Thoracic aorta (tissue), 2 donors: ENCODE measurements around the gene BANF2. TPM values are rescaled to one million over a fixed set of nuclear protein-coding genes. Genes with fewer than 3 reads are reported as not detected.

ENCODE experiments used
- ATAC-seq: fragments of 150-250 bp; one replicate; pipeline ENCODE4 v1.8.0; 2017; ENCODE audit warnings: low read depth; ENCODE audit not compliant: insufficient number of reproducible peaks, low FRiP score
- DNase-seq: peaks from one replicate; pipeline ENCODE4 v3.0.0-alpha.2; 2020; ENCODE audit warnings: low spot score
- H3K27ac ChIP-seq, 2 donors: fragments of 200-600 bp; sonication (generic); 1 replicate in 1 of 2; 2 replicates in 1 of 2; pipeline ENCODE4 v1.5.1; 2016; ENCODE audit warnings: mild to moderate bottlenecking in 2 of 2, moderate library complexity in 2 of 2
- H3K27me3 ChIP-seq: fragments of 200-600 bp; sonication (generic); replicated peaks from 2 replicates; pipeline ENCODE4 v1.6.0; 2016; ENCODE audit warnings: mild to moderate bottlenecking; ENCODE audit not compliant: insufficient read depth
- H3K36me3 ChIP-seq: fragments of 200-600 bp; sonication (generic); one replicate; pipeline ENCODE4 v1.5.1; 2016
- H3K4me1 ChIP-seq, 2 donors: fragments of 200-600 bp; sonication (generic); 1 replicate in 1 of 2; 2 replicates in 1 of 2; pipeline versions ENCODE4 v1.5.1 to v1.6.0; 2016; ENCODE audit warnings: low read depth in 2 of 2, mild to moderate bottlenecking in 1 of 2; ENCODE audit not compliant: control insufficient read depth in 1 of 2
- H3K4me3 ChIP-seq: fragments of 200-600 bp; sonication (generic); 2 replicates; pipeline ENCODE4 v1.5.1; 2016; ENCODE audit warnings: mild to moderate bottlenecking
- H3K9me3 ChIP-seq: fragments of 200-600 bp; sonication (generic); 2 replicates; pipeline ENCODE4 v1.5.1; 2016
- CTCF ChIP-seq: fragments of 200-600 bp; sonication (generic); IDR thresholded peaks from one replicate; pipeline ENCODE4 v1.5.1; 2019; ENCODE audit warnings: antibody characterized with exemption
- total RNA-seq, 2 donors: library from RNA; depleted of rRNA; stranded (reverse); fragments of >200 nt; gene quantifications; one replicate each; pipeline versions ENCODE4 v1.1.0 to v1.2.3, GENCODE V29; 2016

The BANF2 gene
- total RNA-seq, 2 donors from 2014 or later = not detected

GRCh38 chr20:17734374-17734773 is 34.6 kb downstream of the BANF2 start:
- H3K4me3 ChIP-seq = no peak overlapping the region
- H3K36me3 ChIP-seq = no peaks in the 10 kb centered on the region
- no peak for TF ChIP-seq CTCF
- DNase-seq (no peak), ATAC-seq (no peak)
- no peaks in the 10 kb centered on the region for H3K4me1 ChIP-seq
- no peak overlapping the region for H3K27ac ChIP-seq
- no peaks in the 10 kb centered on the region for H3K9me3 ChIP-seq
- no peaks in the 10 kb centered on the region for H3K27me3 ChIP-seq

- no peak for ATAC-seq
- no peaks in the 10 kb centered on the region for H3K4me1 ChIP-seq
- no peak overlapping the region for H3K4me3 ChIP-seq
- no peak for DNase-seq
- no peaks in the 10 kb centered on the region for H3K9me3 ChIP-seq
- no peak overlapping the region for H3K27ac ChIP-seq
- no peak for TF ChIP-seq CTCF
- H3K36me3 ChIP-seq = no peaks in the 10 kb centered on the region
- no peaks in the 10 kb centered on the region for H3K27me3 ChIP-seq
Observed at GRCh38 chr20:17735206-17735804, 35.5 kb downstream of the BANF2 start.

GRCh38 chr20:17735959-17736621 is 36.3 kb downstream of the BANF2 start:
- no peaks in the 10 kb centered on the region for H3K36me3 ChIP-seq
- no peaks in the 10 kb centered on the region for H3K4me1 ChIP-seq
- no peak overlapping the region for H3K4me3 ChIP-seq
- no peaks in the 10 kb centered on the region for H3K27me3 ChIP-seq
- ATAC-seq (no peak), DNase-seq (no peak)
- H3K9me3 ChIP-seq = no peaks in the 10 kb centered on the region
- H3K27ac ChIP-seq = no peak overlapping the region
- TF ChIP-seq CTCF = no peak

- TF ChIP-seq CTCF = no peak
- H3K4me1 ChIP-seq = no peaks in the 10 kb centered on the region
- H3K36me3 ChIP-seq = no peaks in the 10 kb centered on the region
- H3K4me3 ChIP-seq = no peak overlapping the region
- DNase-seq (no peak), ATAC-seq (no peak)
- no peak overlapping the region for H3K27ac ChIP-seq
- no peaks in the 10 kb centered on the region for H3K27me3 ChIP-seq
- H3K9me3 ChIP-seq = no peaks in the 10 kb centered on the region
Observed at GRCh38 chr20:17738154-17738553, 38.4 kb downstream of the BANF2 start.

GRCh38 chr20:17741220-17741619 is 41.5 kb downstream of the BANF2 start:
- Histone ChIP-seq H3K4me3 (no peak overlapping the region), H3K9me3 (no peaks in the 10 kb centered on the region), H3K27me3 (no peaks in the 10 kb centered on the region), H3K4me1 (no peaks in the 10 kb centered on the region), H3K27ac (no peak overlapping the region), H3K36me3 (no peaks in the 10 kb centered on the region)
- DNase-seq (no peak), ATAC-seq (no peak)
- no peak for TF ChIP-seq CTCF
